A673 (cell line): ENCODE results near the gene PGA3.
"Not testable (repeated sequence)": the region's sequence is repeated elsewhere in the genome, so short reads cannot be mapped to it uniquely, and the experiment has no call there.

ENCODE experiments used
- CTCF ChIP-seq: fragments of 300-800, 200-600 bp; sonication (generic); conservative IDR thresholded peaks from 2 replicates; pipeline ENCODE4 v1.5.1; 2017; ENCODE audit warnings: low read depth, mild to moderate bottlenecking, antibody characterized with exemption, low read length, moderate library complexity, mixed read lengths
- EZH2 ChIP-seq: fragments of 200-600 bp; sonication (generic); IDR thresholded peaks from 2 replicates; pipeline ENCODE4 v1.6.1; 2017; ENCODE audit warnings: borderline replicate concordance, low read depth, mild to moderate bottlenecking, mixed read lengths, antibody characterized with exemption, low read length; ENCODE audit not compliant: poor library complexity, severe bottlenecking

- TF ChIP-seq CTCF, EZH2: not testable (repeated sequence)
Measured at GRCh38 chr11:61245284-61245964, 42.1 kb downstream of the PGA3 start.
